A375 (cell line): ENCODE measurements around the gene CNPY3. TPM values are rescaled to one million over a fixed set of nuclear protein-coding genes. Genes with fewer than 3 reads are reported as not detected.

Experiments used
- total RNA-seq: library from RNA; depleted of rRNA; stranded (reverse); fragments of >200 nt; shearing (Covaris generic); gene quantifications from 2 replicates; pipeline ENCODE4 v1.2.3, GENCODE V29; 2014; rRNA removed

Gene CNPY3
- 29.9 and 34.0 TPM in 2 replicates for total RNA-seq

GRCh38 chr6:42928986-42929820 is at the start of gene CNPY3:
CNPY3 (plus strand) TSS chr6:42929480; CDS start chr6:42929571, 91 bp downstream.

GRCh38 chr6:42915732-42916131 is 13.5 kb upstream of the CNPY3 start, which contains the start of gene PTCRA:
PTCRA (plus strand) TSS chr6:42916053; CDS start chr6:42916070, 17 bp downstream.

GRCh38 chr6:42960243-42961019 is 31.2 kb downstream of the CNPY3 start, which contains the start of gene GNMT:
GNMT (plus strand) TSS chr6:42960754; CDS start chr6:42960768, 14 bp downstream.

GRCh38 chr6:42978839-42979522 is 49.7 kb downstream of the CNPY3 start, which contains the start of gene PEX6:
PEX6 (minus strand) TSS chr6:42979181; CDS start chr6:42979150, 31 bp downstream.

GRCh38 chr6:42984001-42984923 is 55.0 kb downstream of the CNPY3 start, which contains the start of gene PPP2R5D:
PPP2R5D (plus strand) TSS chr6:42984570; CDS start chr6:42984678, 108 bp downstream.

Other genes with a start within 250 kb of the CNPY3 start
- not detected in 2 replicates for gene PRPH2, start 206.9 kb upstream of the CNPY3 start, total RNA-seq
- 25.5 and 29.7 TPM in 2 replicates for gene TBCC, start 183.4 kb upstream of the CNPY3 start, total RNA-seq
- gene BICRAL, start 147.4 kb upstream of the CNPY3 start, total RNA-seq = 3.0 TPM in 2 replicates
- gene RPL7L1, start 49.9 kb upstream of the CNPY3 start, total RNA-seq = 75.3 and 93.5 TPM in 2 replicates
- not detected in 2 replicates for gene PTCRA, start 13.4 kb upstream of the CNPY3 start, total RNA-seq
- 0.57 TPM in 1 of 2 replicates, not detected in the other for gene GNMT, start 31.3 kb downstream of the CNPY3 start, total RNA-seq
- 18.5 and 19.2 TPM in 2 replicates for gene PEX6, start 49.7 kb downstream of the CNPY3 start, total RNA-seq
- gene PPP2R5D, start 55.1 kb downstream of the CNPY3 start, total RNA-seq = 31.0 and 34.3 TPM in 2 replicates
- 91.7 and 103 TPM in 2 replicates for gene MEA1, start 84.5 kb downstream of the CNPY3 start, total RNA-seq
- gene KLHDC3, start 84.8 kb downstream of the CNPY3 start, total RNA-seq = 63.1 and 65.0 TPM in 2 replicates
- gene RRP36, start 92.1 kb downstream of the CNPY3 start, total RNA-seq = 87.4 and 101 TPM in 2 replicates
- 22.7 and 24.6 TPM in 2 replicates for gene CUL7, start 124.4 kb downstream of the CNPY3 start, total RNA-seq
- 31.0 and 31.2 TPM in 2 replicates for gene MRPL2, start 130.0 kb downstream of the CNPY3 start, total RNA-seq
- gene KLC4, start 130.2 kb downstream of the CNPY3 start, total RNA-seq = 17.4 and 17.9 TPM in 2 replicates
- 25.7 and 27.3 TPM in 2 replicates for gene PTK7, start 146.8 kb downstream of the CNPY3 start, total RNA-seq
- 33.7 and 35.8 TPM in 2 replicates for gene SRF, start 241.8 kb downstream of the CNPY3 start, total RNA-seq